ENCODE measurements around the gene OSER1.
"Not testable (repeated sequence)": the region's sequence is repeated elsewhere in the genome, so short reads cannot be mapped to it uniquely, and the experiment has no call there.

OSER1 gene

DNA sequence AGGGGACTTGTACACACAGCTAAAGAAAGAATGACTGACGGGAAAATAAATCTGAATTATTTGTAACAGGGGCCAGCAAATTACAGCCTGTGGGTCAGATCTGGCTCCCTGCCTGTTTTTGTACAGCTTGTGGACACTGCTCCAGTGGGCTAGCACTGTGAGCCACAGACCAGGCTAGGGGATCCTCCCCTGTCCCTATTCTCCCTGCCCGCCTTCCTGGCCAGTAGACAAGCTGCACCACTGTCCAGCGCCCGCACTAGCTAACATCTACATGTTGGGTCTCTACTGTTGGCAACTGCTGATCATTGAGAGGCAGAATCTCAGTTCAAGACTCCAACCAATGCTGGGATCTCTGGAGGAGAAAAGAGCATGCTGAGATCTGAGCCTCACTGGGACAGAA is 10.7 kb downstream of the OSER1 start:
- no peak for DNase-seq

DNA sequence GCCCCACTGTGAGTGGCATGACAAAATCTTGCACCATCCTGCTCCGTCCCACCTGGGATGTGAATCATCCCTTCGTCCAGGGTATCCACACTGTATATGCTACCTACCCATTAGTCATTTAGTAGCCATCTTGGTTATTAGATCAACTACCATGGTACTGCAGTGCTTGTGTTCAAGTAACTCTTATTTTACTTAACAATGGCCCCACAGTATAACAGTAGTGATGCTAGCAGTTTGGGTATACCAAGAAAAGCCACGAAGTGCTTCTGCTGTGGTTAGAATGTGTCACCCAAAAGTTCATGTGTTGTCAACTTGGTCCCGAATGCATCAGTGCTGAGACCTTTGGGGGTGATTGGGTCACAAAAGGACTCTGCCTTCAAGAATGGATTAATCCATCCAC is 11.7 kb downstream of the OSER1 start:
- no peak for DNase-seq

DNA sequence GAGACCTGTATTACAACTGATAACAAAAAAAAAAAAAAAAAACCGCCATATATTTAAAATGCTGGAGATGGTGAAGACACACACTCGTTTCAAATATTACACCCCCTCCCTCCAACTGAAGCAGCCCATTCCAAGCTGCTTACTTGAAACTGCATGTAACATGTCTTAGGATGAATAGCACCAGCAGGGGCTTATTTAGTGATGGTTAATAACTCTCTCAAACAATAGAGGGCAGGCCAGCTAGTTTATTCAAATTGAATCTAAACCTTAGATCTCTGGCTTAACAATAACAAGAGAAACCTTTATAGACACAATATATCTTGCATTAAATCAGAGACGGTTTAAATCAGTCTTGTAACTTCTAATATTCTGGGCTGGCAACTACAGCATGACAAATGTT is 14.3 kb downstream of the OSER1 start:
- no peak for DNase-seq

DNA sequence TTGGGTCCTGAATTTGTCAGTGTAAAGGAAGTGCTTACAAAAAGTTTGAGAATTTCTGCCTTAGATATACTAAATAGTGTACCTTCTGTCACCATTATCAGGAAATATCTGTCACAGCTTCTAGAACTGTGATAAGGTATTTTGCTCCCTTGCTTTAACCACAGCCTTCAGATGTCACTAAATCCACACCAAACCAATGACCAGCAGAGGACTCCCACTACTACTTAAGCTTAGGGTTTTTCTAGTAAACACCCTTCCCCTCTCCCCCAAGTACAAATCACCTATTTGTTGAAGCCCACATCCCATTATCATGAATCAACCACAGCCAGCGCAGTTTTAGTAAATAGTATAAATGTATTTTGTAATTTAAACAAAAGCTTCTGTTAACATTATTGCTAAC is 15.0 kb downstream of the OSER1 start:
- DNase-seq, result no peak

DNA sequence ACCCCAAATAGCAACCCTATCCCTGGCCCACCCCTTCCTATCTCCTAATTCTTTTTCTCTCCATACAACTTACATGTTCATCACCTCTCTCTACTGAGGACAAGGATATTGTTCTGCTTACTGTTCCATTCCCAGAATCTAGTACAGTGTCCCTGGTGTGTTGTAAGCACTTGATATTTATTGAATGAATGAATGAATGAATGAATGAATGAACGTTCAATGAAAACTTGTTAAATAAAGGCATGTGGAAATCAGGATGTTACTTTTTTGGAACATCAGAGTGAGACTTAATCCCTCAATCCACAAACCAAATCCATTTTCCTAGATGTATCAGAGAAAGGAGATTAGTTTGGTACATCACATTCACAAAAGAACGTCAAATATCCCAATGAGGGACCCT is 16.8 kb downstream of the OSER1 start:
- DNase-seq, result no peak

DNA sequence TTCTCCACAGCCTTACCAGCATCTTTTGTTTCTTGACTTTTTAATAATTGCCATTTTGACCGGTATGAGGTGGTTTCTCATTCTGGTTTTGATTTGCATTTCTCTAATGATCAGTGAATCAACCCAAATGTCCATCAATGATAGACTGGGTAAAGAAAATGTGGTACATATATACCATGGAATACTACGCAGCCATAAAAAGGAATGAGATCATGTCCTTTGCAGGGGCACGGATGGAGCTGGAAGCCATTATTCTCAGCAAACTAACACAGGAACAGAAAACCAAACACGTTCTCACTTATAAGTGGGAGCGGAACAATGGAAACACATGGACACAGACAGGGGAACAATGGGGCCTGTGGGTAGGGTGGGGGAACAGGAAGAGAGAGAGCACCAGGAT is 18.9 kb downstream of the OSER1 start:
- not testable (repeated sequence) for DNase-seq

DNA sequence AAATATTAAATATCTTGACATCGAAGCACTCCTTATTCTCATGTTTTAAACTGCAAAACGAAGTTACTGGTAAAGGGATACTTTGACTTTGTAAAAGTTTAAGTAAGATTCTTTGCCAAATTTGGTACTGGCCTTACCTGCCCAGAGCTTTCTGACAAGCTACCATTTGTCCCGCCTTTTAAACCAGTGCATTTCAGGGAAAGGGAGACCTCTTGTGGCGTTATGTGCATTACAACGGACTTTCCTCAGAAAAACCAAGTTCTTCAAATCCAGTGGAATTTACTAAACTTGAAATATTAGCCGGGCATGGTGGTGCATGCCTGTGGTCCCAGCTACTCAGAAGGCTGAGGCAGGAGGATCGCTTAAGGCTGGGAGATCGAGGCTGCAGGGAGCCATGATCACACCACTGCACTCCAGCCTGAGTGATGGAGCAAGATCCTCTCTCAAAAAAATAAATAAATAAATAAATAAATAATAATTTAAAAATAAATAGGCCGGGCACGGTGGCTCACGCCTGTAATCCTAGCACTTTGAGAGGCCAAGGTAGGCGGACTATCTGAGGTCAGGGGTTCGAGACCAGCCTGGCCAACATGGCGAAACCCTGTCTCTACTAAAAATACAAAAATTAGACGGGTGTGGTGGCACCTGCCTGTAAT is 20.2 kb downstream of the OSER1 start:
- DNase-seq, result peak; percentile 68

DNA sequence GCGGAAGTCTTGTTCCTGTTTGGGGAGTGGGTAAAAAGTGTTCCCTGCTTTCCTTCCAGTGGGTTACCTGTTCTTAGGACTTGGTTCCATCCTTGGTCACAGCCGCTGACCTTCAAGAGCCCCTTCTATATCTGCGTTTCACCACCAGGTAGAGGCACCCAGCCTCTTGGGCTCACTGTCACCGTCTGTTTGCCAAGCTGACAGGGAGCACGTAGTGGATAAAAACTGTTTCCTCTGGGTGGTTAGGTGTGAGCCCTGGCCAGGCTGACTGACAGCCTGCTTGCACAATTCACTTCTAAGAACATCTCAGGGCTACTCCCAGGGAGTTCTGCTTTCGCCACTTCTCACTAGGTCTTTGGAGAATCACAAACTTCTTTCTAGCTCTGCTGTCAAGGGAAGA is 21.8 kb downstream of the OSER1 start:
- DNase-seq, result no peak

DNA sequence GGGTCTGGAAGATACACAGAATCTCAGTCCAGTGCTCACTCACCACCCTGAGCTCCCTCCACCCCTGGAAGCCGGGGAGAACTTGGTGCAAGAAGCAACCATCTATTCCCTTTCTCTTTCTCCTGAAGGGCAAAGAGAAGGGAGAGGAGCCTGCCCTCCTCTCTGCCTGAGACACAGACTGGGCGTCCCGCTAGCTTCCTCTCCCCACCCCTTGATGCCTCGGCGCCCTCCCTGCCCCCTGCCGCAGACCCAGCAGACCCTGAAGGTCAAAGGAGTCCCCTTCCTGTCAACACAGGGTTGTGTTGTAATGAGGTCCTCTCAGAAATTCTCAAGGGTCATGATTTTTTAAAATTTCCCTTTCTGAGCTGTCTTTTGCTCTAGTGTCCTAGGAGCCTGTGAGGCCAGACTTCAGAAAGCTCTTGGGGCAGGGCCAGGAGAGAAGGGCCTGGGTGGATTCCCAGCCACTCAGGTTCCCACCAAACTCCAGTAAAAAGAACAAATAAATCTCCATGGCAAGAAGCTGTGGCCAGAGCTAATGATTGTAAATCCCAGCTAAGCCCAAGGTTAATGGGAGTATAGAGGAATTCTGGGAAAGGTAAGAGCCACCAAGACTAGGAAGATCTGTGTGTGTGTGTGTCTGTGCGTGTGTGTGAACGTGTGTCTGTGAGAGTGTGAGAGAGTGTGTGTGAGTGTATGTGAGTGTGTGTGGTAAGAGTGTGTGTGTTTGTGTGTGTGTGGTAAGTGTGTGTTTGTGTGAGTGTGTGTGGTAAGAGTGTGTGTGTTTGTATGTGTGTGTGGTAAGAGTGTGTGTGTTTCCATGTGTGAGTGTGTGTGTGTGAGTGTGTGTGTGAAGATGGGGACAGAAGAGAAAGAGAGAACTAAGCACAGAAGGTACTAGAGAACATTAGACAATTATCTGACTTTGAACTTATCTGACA is 22.5 kb downstream of the OSER1 start:
- no peak for DNase-seq

DNA sequence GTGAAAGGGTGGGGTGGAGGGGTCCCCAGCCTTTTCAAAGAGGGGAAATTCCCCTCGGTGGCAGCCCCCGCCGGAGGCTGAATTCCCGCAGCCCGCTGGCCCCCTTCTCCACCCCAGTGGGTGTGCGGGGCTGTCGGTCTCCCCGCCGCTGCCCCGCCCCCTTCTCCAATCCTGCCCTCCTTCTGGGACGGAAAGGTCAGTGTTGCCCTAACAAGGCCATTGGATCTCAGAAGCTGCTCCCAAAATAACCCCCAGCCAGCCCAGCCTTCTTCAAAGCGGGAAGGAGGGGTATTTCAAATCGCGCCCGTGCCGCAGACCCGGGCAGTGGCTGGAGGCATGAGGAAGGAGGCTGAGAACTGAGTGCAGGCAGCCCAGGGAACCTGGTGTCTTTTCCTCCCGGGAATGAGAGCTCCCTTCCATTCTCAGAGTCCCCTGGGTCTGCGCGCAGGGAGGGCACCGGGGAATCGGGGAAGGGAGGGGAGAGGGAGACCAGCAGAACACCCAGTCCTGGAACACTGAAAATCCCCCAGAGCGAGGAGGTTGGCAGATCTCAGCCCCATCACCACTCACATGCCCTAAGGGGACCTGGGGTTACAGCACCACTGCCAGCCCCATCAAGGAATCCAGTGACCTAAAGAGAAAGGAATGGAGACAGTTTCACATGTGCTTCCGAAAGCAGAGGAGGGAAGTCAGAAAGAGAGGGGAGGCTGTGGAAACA is 23.4 kb downstream of the OSER1 start, which contains the start of gene JPH2:
TSS of gene JPH2 (minus strand) at position 135 of the 718 bp plus-strand sequence. CDS start 483 bp downstream, outside the sequence.
- DNase-seq, result no peak

DNA sequence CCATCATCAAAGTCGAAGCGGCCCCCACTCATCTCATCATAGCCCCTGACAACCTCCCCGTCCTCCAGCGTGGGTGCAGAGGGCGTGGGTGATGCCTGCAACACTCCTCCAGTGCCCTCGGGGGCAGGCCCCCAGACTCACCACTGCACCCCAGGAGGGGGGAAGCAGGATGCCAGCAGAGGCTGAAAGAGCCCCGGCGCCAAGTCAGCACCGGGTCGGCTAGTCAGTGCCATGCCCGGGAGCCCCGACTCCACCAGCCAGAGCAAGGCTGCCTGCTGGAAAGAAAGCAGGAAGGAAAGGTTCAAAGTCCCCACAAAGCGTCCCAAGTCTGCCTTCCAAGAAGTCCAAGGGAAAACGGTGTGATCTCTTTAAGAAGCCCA is 23.9 kb downstream of the OSER1 start:
- no peak for DNase-seq

DNA sequence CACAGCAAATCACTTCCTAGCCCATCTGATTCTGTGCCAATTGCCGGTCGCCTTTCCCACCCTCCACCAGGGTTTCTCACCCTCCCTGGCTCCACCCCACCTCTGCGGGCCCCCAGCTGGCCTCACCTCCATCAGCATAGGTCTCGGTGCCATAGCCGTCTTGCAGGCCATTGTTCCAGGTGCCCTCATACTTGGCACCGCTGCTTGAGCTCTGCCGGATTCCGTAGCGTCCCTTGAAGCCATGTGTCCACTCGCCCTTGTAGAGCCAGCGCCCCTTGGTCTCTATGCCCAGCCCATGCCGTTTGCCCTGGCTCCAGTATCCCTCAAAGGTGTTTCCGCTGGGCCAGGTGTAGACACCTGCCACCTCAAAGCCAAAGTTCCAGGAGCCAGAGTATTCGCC is 24.4 kb downstream of the OSER1 start:
- no peak for DNase-seq

DNA sequence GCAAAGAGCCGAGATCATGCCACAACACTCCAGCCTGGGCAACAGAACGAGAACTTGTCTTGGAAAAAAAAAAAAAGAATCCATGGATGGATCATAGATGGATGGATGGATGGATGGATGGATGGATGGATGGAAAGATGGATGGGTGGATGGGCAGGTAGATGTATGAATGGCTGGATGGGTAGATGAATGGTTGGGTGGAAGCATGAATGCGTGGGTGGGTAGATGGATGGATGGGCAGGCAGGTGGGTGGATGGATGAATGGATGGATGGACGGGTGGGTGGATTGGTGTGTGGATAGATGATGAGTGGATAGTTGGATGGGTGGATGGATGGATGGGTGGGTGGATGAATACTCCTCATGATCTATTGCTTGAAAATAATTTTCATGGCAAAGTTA is 25.0 kb downstream of the OSER1 start:
- no peak for DNase-seq

DNA sequence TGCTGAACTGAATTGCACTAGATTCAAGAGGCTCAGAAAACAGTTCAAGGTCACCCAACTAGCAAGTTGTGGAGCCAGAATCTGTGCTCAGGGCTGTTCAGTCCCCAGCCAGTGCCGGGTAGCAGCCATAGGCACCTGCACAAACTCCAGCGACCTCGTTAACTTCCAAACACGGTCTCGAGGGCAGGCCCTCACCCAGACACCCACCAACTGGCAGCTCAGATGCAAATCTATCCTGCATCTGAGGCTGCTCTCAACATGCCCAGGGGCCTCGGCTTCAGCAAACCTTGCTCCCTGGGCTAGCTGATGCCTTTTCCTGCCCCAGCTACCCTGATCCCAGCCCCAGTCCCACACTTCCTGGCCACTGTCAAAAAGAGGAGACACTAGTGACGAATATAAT is 27.3 kb downstream of the OSER1 start:
- no peak for DNase-seq

DNA sequence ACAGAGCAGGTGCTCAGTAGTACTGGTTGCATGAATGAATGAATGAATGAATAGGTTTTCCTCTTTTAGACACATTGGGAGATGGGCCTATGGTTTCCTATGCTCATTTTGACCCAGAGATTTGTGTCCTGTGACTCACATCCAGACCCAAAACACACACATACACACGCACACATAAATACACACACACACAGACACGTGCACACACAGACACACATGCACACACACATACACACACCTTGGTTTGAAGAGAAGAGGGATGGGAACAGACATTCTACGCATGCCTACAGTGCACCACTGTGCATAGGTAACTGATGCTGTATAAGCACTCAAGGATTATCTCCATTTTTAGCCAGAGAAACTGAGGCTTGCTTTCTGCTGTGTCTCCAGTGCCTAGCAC is 27.7 kb downstream of the OSER1 start:
- DNase-seq, result no peak

DNA sequence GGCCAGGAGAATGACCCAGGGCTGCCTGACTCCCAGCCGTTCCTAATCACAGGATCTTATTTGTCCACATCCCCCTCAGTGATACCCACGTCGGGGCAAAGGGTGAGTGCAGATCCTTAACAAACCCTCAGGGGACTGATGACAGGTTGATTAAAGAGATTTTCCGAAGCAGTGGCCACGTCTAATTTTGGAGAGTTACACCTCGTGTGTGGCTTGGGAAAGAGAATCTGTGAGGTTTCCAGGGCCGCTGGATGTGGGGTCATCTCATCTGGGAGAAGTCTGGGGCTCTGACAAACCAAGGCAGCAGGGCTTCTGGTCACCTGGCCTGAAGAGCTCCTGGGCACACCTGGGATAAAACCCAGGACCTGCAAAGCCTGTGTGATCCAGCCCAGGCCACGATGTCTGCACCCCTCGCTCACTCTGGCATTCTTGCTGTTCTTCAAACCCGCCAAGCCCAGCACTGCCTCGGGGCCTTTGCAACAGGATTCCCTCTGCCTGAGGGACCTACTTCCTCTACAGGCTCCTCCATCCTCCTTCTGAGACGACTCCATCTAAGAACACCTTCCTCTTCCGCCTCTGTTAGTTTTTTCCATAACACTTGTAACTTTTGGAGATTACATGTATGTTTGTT is 28.3 kb downstream of the OSER1 start:
- DNase-seq, result peak; percentile 64

DNA sequence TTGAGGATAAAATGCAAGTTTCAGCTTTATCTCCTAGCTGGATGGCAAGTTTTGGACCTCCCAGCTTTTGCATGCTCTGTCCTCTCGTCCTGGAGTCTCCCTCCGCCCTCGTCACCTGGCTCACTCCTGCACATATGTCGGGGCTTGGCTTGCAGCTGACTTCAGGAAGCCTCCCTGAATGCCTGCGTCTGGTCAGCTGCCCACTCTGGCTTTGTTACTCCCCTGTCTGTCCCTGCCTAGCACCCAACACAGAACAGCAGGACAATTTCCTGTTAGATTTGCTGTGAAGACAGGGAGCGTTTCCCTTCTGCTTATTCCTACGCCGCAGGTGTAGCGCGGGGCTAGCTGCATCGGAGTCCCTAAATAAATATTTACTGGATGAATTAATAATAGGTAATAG is 29.0 kb downstream of the OSER1 start:
- DNase-seq, result peak; percentile 92

DNA sequence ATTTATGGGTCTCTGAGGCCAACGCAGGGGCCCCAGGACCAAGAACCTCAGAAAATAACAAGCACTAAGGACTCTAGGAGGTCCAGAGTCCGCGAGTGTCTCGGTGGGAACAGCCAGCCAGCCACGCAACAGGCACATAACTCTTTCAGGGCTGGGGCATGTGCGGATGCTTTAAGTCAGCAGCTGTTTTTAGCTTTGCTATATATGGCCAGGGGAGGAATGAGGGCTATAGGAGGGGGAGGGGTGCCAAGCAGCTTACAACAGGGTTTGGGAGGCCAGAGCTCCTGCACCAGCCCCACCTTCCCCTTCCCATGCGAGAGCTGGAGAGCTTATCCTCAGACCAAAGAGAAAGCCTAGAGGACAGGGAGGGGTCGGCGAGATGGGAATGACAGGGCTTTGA is 29.8 kb downstream of the OSER1 start:
- DNase-seq, result no peak

DNA sequence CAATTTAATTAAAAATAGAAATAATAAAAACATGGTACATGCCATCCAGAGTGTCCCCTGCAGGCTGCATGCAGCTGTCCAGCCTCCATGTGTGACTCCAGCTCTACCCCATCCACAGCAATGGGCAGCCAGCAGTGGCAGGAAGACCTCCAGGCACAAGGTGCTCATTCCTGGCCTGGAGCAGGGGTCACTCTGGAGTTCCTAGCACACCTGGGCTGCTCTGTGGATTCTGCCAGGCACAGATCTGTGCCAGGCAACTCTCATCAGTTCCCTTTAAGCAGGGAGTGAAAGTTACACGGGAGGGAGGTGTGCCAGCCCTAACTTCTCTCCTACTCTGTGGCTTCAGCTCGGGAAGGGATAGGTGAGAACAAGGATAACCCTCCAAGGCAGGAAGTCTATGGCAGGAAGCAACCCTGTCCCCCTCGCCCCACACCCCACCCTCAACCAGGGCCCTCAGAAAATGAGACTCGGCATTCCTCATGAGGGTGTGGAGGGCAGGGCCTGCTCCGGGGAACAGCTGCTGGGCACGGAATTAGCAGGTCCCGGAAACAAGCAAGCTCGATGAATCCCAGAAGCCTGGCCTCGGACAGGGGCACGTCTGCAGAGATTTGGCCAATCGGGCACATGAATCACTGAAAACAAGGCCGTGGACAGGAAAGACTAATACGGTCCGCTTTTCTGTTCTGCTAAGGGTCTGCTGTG is 33.6 kb downstream of the OSER1 start:
- DNase-seq, result no peak

DNA sequence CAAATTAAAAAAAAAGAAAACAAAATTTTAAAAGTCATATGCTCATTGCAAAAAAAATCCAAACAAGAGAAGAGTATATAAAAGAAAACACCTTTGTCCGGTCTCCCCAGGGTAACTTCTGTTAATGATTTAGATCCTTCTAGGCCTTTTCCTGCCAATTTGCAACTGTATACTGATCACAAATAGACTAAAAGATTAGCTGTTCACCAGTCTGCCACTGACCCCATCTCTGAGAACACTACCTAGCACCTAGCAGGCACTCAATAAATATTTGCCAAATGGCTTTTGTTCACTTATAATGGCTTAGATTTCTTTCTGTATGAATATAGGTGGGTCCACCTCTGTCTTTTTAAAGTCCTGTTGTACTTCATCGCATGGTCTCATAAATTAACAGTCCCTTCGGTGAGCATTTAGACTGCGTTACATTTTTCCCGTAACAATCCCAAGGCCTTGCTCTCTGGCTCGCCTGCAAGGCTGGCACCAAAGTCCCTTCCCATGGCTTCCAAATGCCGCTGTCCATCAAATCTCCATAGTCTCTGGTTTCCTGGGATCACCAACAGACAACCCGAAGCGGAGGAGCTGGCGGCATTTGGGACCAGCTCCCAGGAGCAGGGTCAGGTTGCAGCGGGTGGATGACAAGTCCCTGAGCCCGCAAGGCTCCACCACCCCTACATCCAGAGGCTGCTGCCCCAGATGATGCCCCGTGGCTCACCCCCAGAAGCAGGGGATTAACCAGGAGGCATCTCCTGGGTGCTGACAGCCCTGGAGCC is 35.4 kb downstream of the OSER1 start:
- DNase-seq, result no peak

DNA sequence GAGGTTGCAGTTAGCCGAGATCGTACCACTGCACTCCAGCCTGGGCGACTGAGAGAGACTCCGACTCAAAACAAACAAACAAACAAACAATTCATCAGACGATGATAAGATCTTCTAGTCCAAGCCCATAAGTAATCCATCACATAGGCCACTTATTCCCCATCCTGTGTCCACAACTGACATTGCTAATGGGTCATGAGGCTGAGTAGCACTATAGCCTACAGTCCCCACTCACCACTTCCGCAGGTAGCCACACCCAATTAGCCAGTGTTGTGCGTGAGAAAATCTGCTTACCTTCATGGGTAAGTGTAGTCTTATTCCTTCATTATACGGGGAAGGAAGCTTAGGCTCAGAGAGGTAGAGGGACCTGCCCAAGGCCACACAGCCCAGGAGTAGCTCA is 36.7 kb downstream of the OSER1 start:
- DNase-seq, result no peak

DNA sequence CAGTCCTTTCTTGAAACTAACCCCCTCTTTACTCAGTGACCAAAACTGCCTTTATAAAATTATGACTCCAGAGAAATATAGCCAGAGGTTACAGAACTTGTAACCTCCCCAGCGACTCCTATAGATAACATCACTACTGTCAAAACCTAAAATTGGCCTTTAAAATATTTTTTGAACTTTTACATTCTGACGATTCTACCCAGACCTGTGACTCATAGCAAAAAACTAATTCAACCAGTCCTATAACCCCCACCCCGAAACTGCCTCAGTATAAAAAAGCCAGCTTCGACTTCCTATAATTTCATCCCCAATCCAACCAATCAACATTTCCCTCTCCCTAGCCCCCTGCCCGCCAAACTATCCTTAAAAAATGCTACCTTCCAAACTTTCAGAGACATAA is 37.5 kb downstream of the OSER1 start:
- no peak for DNase-seq
